RKO (cell line): ENCODE data around the gene FBXL15.
"Not testable (repeated sequence)": the region's sequence is repeated elsewhere in the genome, so short reads cannot be mapped to it uniquely, and the experiment has no call there.

Experiments
- DNase-seq: peaks from one replicate; pipeline ENCODE4 v3.0.0-alpha.2; 2016; ENCODE audit warnings: low spot score

Gene FBXL15

DNA sequence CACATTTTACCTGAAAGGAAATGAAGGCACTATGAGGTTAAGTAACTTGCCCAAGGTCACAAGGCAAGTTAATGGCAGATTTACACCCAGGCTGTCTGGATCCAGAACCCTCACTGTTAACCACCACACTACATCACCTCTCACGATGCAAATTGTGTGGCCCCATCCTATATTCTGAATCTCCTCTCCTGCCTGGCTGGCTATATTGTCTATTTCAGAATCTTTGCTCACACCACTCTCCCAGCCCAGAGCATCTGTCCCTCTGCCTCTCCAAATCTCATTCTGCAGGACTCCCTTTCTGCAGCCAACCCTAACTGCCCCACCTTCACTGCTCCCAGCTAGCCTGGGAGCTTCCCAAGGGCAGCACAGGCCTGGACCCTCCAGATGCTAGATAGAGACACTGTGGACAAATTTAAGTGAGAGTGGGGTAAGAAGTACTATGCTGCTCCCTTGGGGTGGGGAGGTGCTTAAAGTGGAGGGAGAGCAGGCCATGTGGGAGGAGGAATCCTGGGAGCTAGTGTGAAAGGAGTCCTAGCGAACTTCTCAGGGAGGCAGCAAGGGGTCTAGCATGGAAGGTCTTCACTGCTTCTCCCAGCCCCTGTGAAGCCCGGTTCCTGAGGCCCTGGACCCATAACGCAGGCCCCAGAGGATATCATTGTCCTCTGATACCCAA lies 11.0 kb downstream of the FBXL15 start:
- DNase-seq = peak; percentile 72

DNA sequence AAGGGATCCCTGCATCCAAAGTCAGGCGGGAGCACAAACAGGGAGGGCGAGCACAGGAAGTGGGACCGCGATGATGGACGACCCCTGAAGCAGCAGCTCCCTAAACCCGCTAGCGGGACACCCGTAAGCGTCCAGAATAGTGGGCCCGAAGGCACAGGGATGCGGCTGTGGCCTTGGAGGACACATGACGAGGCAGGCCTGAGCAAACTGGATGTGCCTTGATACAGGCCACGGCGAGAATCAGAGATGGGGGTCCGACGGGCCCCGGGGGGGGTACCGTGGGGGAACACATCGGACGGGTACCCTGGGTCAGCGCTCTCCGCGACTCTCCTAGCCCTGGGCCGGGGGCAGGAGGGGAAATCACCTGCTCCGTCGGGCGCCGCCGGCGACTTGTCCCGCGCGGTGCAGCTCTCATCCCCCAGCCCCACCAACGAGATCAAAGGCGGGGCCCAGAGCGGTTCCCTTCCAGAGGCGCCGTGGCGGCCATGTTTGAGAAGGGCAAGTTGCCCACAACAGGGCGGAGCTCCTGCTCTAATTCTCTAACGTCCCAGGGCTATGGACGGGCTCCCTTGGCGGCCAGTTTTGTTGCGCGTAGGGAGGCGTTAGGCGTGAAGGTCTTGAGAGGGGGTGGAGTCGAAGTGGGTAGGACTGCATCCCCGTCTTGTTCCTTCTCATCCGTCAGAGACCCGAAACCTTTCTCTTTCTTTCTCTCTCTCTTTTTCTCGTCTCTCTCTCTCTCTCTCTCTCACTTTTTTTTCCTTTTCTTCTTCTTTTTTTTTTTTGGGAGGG lies 11.7 kb downstream of the FBXL15 start, which contains the start of gene CUEDC2:
Gene CUEDC2 (minus strand): TSS at position 413 of the 789 bp plus-strand sequence. CDS start 7,386 bp downstream, outside the sequence.
- peak; percentile 95 for DNase-seq

GRCh38 chr10:102433619-102434046 lies 13.0 kb downstream of the FBXL15 start:
- no peak for DNase-seq

GRCh38 chr10:102434394-102435132 lies 13.9 kb downstream of the FBXL15 start:
- DNase-seq = no peak

DNA sequence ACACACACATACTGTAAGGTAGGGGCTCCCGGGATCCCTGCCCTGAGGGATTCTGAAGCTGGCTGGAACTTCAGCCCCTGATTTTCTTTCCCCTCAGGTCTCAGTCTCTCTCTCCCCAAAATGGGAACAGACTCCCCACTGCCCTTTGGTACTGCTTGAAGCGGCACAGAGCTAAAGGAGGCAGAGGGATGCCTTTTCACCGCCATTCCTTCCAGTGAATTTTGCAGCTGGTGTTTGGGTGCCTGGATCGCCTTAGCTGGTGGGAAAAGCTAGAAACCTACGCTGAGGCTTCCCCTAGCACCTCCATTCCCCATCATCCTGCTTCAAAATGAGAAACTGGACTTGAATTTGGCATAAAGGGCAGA lies 14.5 kb downstream of the FBXL15 start:
- DNase-seq = no peak

GRCh38 chr10:102435529-102436233 lies 15.0 kb downstream of the FBXL15 start:
- DNase-seq = no peak

GRCh38 chr10:102436312-102436711 lies 15.7 kb downstream of the FBXL15 start:
- no peak for DNase-seq

GRCh38 chr10:102437515-102437914 lies 16.9 kb downstream of the FBXL15 start:
- no peak for DNase-seq

DNA sequence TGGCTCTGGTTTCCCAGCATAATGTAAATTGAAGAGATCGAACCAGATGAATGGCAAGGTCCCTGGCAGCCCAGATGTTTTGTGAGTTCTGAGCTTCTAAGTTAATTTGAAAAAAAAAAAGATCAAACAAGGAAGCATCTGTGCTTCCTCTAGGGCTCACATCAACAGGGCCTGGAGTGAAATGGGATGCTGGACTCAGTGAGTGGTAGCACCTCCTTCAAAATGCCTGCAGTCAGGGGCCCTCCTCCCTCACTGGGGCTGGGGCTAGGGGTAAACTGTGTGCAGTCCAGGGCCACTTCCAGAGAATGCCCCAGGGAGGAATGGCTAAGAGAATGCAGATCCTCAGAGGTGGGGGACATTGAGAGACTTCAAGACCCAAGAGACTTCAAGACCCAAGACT lies 17.7 kb downstream of the FBXL15 start:
- no peak for DNase-seq

DNA sequence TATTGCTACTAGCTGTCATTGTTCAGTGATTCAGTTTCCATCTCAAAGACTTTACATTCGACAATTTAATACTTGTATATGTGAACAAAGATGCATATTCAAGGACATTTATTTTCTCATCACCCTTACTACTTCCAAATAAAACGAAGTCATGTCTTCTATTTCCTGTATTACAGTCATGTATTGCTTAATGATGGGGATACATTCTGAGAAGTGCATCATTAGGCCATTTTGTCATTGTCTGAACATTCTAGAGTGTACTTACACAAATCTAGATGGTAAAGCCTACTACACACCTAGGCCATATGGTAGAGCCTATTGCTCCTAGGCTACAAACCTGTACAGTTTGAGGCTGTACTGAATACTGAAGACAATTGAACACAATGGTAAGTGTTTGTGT lies 24.2 kb downstream of the FBXL15 start:
- DNase-seq = no peak

DNA sequence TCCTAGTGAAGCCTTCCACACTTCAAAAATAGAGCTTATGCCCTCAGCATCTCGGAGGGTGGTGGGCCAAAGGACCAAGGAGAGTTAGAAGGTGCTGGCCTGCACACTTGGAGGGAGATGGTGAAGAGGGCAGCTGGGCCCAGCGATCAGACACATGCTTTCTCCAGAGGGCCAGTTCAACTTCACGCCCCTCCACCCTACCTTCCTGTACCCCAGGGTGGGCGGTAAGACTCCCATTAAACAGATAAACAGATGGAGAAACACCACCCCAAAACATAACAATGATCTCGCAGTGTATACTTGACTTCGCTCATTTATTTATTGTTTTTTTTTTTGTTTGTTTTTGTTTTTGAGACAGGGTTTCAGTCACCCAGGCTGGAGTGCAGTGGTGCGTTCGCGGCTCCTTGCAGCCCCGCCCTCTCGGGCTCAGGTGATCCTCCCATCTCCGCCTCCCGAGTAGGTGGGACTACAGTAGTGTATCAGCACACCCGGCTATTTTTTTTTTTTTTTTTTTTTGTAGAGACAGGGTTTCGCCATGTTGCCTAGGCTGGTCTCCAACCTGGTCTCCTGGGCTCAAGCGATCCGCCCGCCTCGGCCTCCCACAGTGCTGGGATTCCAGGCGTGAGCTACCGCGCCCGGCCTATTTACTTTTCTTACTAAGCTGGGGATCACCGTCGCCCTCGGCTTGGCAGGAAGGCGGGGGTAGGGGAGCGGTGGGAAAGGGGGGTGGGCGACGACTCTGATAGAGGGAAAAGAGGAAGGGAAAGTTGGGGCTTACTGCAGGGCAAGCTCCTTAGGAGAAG lies 28.9 kb downstream of the FBXL15 start:
- DNase-seq = peak; percentile 71

GRCh38 chr10:102450124-102450373 lies 29.4 kb downstream of the FBXL15 start:
- DNase-seq = no peak

- peak; percentile 89 for DNase-seq
Observed at GRCh38 chr10:102450374-102451104, 29.9 kb downstream of the FBXL15 start.

DNA sequence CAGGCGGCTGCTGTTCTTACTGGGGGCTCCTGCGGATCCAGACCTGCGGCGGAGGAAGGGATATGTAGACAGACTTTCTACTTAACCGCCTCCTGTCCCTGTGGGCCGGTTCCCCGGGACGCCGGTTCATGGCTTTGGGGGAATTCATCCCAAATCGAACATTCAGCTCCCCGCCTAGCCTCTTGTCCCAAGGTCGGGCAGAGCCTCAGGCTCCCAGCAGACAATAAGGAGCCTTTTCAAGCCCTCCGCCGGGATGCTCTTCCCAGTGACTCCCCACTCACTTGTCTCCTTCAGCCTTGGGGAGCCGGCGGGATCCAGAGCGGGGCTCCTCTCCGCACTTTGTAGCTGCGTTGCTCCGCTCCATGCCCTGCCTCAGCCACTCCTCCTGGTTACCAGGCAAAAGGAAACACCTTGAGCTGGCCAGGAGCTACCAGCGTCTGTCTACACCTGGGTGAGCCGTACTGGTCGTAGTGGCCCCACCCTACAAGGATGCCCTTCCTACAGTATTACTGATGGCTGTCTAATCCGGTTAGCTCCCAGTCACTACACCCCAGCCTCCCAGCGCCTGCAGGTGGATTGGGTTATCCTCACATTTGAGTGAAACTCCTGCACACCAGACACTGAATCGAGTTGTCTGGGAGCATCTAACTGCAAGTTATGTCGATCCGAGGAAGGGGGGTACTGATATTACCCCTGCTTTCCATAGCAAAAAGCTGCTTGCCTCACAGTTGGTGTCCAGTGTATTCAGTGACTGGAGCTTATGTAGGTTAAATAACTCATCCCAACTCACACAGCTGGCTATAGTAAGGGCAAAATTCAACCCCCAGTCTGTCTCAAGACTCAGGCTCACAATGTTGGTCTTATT lies 30.7 kb downstream of the FBXL15 start, which contains the start of gene C10orf95:
Gene C10orf95 (minus strand): TSS at position 439 of the 865 bp plus-strand sequence. CDS start 450 bp downstream, outside the sequence.
- DNase-seq = peak; percentile 27

GRCh38 chr10:102452672-102453340 lies 32.2 kb downstream of the FBXL15 start:
- peak; percentile 78 for DNase-seq

- DNase-seq = no peak
Observed at GRCh38 chr10:102453502-102453901, 32.9 kb downstream of the FBXL15 start.

- DNase-seq = not testable (repeated sequence)
Observed at GRCh38 chr10:102454662-102455487, 34.2 kb downstream of the FBXL15 start.

- DNase-seq = peak; percentile 70
Observed at GRCh38 chr10:102455893-102456471, 35.3 kb downstream of the FBXL15 start.
